Upper lobe of left lung (tissue), 6 donors: Measurements from ENCODE around the gene LRRC43. TPM values are rescaled to one million over a fixed set of nuclear protein-coding genes. Genes with fewer than 3 reads are reported as not detected.

Experiments
- ATAC-seq, 2 donors: fragments of 200-7000 bp; cut with Tn5 transposase; one replicate each; pipeline ENCODE4 v1.9.1; 2022; ENCODE audit warnings: mild to moderate bottlenecking in 2 of 2, moderate library complexity in 2 of 2; ENCODE audit not compliant: low FRiP score in 2 of 2
- DNase-seq, 2 donors: peaks; one replicate each; pipeline ENCODE4 v3.0.0-alpha.2; 2019 to 2020
- H3K27ac ChIP-seq, 4 donors: fragments of 200-600 bp; sonication (generic); one replicate each; pipeline ENCODE4 v1.5.1; 2016 to 2019
- H3K27me3 ChIP-seq, 4 donors: fragments of 200-600 bp; sonication (generic); one replicate each; pipeline ENCODE4 v1.5.1; 2017 to 2019
- H3K36me3 ChIP-seq, 4 donors: fragments of 200-600 bp; sonication (generic); one replicate each; pipeline ENCODE4 v1.5.1; 2016 to 2019
- H3K4me1 ChIP-seq, 4 donors: fragments of 200-600 bp; sonication (generic); one replicate each; pipeline ENCODE4 v1.5.1; 2018 to 2019
- H3K4me3 ChIP-seq, 4 donors: fragments of 200-600 bp; sonication (generic); one replicate each; pipeline ENCODE4 v1.5.1; 2017 to 2019; ENCODE audit warnings: mild to moderate bottlenecking in 2 of 4, moderate library complexity in 1 of 4
- H3K9me3 ChIP-seq, 4 donors: fragments of 200-600 bp; sonication (generic); one replicate each; pipeline ENCODE4 v1.5.1; 2018 to 2019
- CTCF ChIP-seq, 6 experiments: fragments of 450-650 bp in 4 of 6; fragments of 200-600 bp in 2 of 6; sonication (generic) in 2 of 6; IDR thresholded peaks; one replicate each; pipeline ENCODE4 v1.5.1; 2016 to 2019; ENCODE audit warnings: antibody characterized with exemption in 6 of 6
- EP300 ChIP-seq, 4 donors: sonication (generic); formaldehyde crosslinking; IDR thresholded peaks; one replicate each; pipeline ENCODE4 v1.5.1; 2017; ENCODE audit warnings: antibody characterized with exemption in 4 of 4, control low read depth in 2 of 4
- POLR2A ChIP-seq, 4 donors: fragments of 450-650 bp; IDR thresholded peaks; one replicate each; pipeline ENCODE4 v1.5.1; 2016 to 2017; ENCODE audit warnings: antibody characterized with exemption in 4 of 4, mild to moderate bottlenecking in 2 of 4
- POLR2AphosphoS5 ChIP-seq, 2 donors: sonication (generic); formaldehyde crosslinking; IDR thresholded peaks; one replicate each; pipeline ENCODE4 v1.5.1; 2017; ENCODE audit warnings: antibody characterized with exemption in 2 of 2
- WGBS, 2 donors: methylation state at CpG; one replicate each; pipeline ENCODE4 v1.1.5; 2017 to 2018; 5-methylcytosine and 5-hydroxymethylcytosine counted together
- total RNA-seq, 6 donors: library from RNA; depleted of rRNA in 4 of 6; stranded (reverse); fragments of >200 nt in 4 of 6; gene quantifications; one replicate each; pipeline versions ENCODE4 v1.1.0 to v1.2.1, GENCODE V29; 2016 to 2021
- donor health status: DM: no; HTN: no; CAD: no; lungs with moderate emphysema.
- donor health status: DM: no; HTN: yes; CAD: no; lungs with severe emphysema.

Gene LRRC43
- total RNA-seq, 6 donors from 2014 or later, result 0.72 to 13.6 (median 5.5) TPM

GRCh38 chr12:122145505-122146330 is 37.2 kb upstream of the LRRC43 start:
- no peaks in the 10 kb centered on the region for H3K4me1 ChIP-seq
- 96% methylated on average over 19 to 23 of the region's 23 CpGs for WGBS, 2 donors
- H3K4me3 ChIP-seq, result no peak overlapping the region
- no peak for ATAC-seq
- no peak for TF ChIP-seq EP300 (IDR thresholded peaks at IDR 0.05)
- H3K27ac ChIP-seq, result no peak overlapping the region
- no peaks in the 10 kb centered on the region for H3K27me3 ChIP-seq
- no peak for DNase-seq
- no peaks in the 10 kb centered on the region for H3K9me3 ChIP-seq
- peaks cover 5 to 38% (median 31%) of the 10 kb centered on the region in 4 donors for H3K36me3 ChIP-seq

GRCh38 chr12:122147514-122148290 is 35.2 kb upstream of the LRRC43 start:
- TF ChIP-seq CTCF (IDR thresholded peaks at IDR 0.05) (no peak), POLR2AphosphoS5 (IDR thresholded peaks at IDR 0.05) (no peak)
- peaks cover 0 to 18% (median 11%) of the 10 kb centered on the region in 4 donors for H3K36me3 ChIP-seq
- ATAC-seq (no peak), DNase-seq (no peak)
- no peaks in the 10 kb centered on the region for H3K9me3 ChIP-seq
- H3K27me3 ChIP-seq, result no peaks in the 10 kb centered on the region
- H3K4me3 ChIP-seq, result no peak overlapping the region
- H3K4me1 ChIP-seq, result no peaks in the 10 kb centered on the region
- WGBS, 2 donors, result 87 to 88% methylated on average over 11 to 19 of the region's 21 CpGs
- no peak overlapping the region for H3K27ac ChIP-seq

- Histone ChIP-seq H3K4me1 (no peaks in the 10 kb centered on the region), H3K36me3 (peaks cover 0 to 8% (median 2%) of the 10 kb centered on the region in 4 donors), H3K27me3 (no peaks in the 10 kb centered on the region), H3K27ac (no peak overlapping the region), H3K9me3 (no peaks in the 10 kb centered on the region), H3K4me3 (no peak overlapping the region)
- TF ChIP-seq CTCF (IDR thresholded peaks at IDR 0.05), result no peak
- no peak for TF ChIP-seq EP300 (IDR thresholded peaks at IDR 0.05)
- no peak for TF ChIP-seq POLR2AphosphoS5 (IDR thresholded peaks at IDR 0.05)
- no peak for TF ChIP-seq POLR2A (IDR thresholded peaks at IDR 0.05)
- ATAC-seq, result peak in 1 of 2 donors; percentile 35
- DNase-seq, result no peak
- WGBS, 2 donors, result 50 to 62% methylated on average over 6 of the region's 6 CpGs
These were observed 34.3 kb upstream of the LRRC43 start for GRCh38 chr12:122148657-122149056.

DNA sequence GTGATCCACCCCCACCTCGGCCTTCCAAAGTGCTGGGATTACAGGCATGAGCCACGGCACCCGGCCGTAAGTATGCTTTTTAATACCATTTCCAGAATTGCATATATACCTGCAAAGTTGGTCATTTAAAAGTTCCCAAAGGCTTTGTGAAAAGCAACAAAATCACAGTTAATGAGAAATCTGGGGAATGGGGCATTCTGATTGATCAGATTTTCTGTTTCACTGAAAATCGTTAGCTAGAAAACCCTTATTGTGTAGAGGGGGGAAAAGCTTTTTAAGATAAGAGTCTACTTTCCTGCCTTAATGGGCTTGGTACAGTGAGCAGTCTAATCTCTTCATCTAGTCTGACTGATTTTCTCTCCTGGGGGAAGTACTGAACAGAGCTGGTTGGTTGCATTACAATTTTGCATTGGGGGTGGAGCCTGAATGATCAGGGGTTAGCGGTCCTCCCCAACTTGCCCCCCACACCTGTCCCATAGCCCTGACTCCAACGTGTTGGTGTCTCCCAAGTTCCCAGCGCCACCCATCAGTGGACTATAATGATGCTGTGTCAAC is 32.7 kb upstream of the LRRC43 start:
- WGBS, 2 donors, result 75 to 77% methylated on average over 8 of the region's 8 CpGs
- no peaks in the 10 kb centered on the region for H3K36me3 ChIP-seq
- TF ChIP-seq CTCF (IDR thresholded peaks at IDR 0.05) (no peak), EP300 (IDR thresholded peaks at IDR 0.05) (no peak), POLR2AphosphoS5 (IDR thresholded peaks at IDR 0.05) (no peak), POLR2A (IDR thresholded peaks at IDR 0.05) (no peak)
- ATAC-seq (no peak), DNase-seq (no peak)
- H3K4me3 ChIP-seq, result no peak overlapping the region
- H3K9me3 ChIP-seq, result no peaks in the 10 kb centered on the region
- no peaks in the 10 kb centered on the region for H3K4me1 ChIP-seq
- no peaks in the 10 kb centered on the region for H3K27me3 ChIP-seq
- no peak overlapping the region for H3K27ac ChIP-seq

- ATAC-seq (no peak), DNase-seq (no peak)
- Histone ChIP-seq H3K9me3 (no peaks in the 10 kb centered on the region), H3K4me3 (no peak overlapping the region), H3K27me3 (no peaks in the 10 kb centered on the region), H3K4me1 (no peaks in the 10 kb centered on the region), H3K27ac (no peak overlapping the region), H3K36me3 (no peaks in the 10 kb centered on the region)
- no peak for TF ChIP-seq POLR2AphosphoS5 (IDR thresholded peaks at IDR 0.05)
- TF ChIP-seq EP300 (IDR thresholded peaks at IDR 0.05), result no peak
- no peak for TF ChIP-seq CTCF (IDR thresholded peaks at IDR 0.05)
- TF ChIP-seq POLR2A (IDR thresholded peaks at IDR 0.05), result no peak
- 85 to 88% methylated on average over 9 of the region's 9 CpGs for WGBS, 2 donors
These were observed 30.2 kb upstream of the LRRC43 start for GRCh38 chr12:122152754-122153153.
